ENCODE results near the gene TPM3. TPM values are rescaled to one million over a fixed set of nuclear protein-coding genes. Genes with fewer than 3 reads are reported as not detected.

The TPM3 gene
- polyA plus RNA-seq, 1 donor from 2014 or later = 356 TPM

DNA sequence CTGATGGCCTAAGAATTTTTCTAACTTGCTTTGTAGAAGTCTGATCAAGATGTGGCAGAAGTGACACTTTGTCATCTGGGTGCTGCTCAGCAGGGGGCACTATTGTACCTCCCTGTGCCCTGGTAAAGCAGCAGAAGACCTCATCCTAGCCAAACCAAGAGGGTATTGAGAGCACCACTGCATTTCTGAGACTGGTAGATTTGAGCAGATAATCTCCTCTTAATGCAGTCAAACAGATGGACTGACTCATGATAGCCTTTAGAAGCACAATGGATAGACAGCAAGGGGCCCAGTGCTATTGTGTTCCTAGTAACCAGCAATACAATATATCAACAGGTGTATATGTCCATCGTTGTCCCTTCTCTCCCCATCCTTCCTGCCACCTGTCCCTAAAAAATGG lies 5.7 kb downstream of the TPM3 start:
- H3K4me2 ChIP-seq (ENCODE audit: low read length) = no peak overlapping the region

GRCh38 chr1:154183046-154183915 lies 8.6 kb downstream of the TPM3 start:
- no peaks in the 10 kb centered on the region for H3K27me3 ChIP-seq (ENCODE audit: insufficient read depth, low read depth, low read length)
- H3K4me3 ChIP-seq (ENCODE audit: low read length) = peak overlapping the region; percentile 98
- H3K9ac ChIP-seq (ENCODE audit: low read length) = peak overlapping the region; percentile 90
- peak overlapping the region; percentile 86 for H3K4me2 ChIP-seq (ENCODE audit: low read length)
- peak overlapping the region; percentile 93 for H2AFZ ChIP-seq (ENCODE audit: low read depth, low read length)
- H3K36me3 ChIP-seq (ENCODE audit: insufficient read depth, low read length) = no peaks in the 10 kb centered on the region
- peaks cover 44% of the 10 kb centered on the region for H3K79me2 ChIP-seq (replicated peaks; ENCODE audit: insufficient read depth, low read length)
- peak overlapping the region; percentile 90 for H3K27ac ChIP-seq (ENCODE audit: low read length)
- H3K9me2 ChIP-seq (ENCODE audit: insufficient read depth, low read length) = no peaks in the 10 kb centered on the region
- no peaks in the 10 kb centered on the region for H4K20me1 ChIP-seq (ENCODE audit: insufficient read depth)
- no peaks in the 10 kb centered on the region for H3F3A ChIP-seq (ENCODE audit: insufficient read depth, low read length, poor library complexity, severe bottlenecking)
- no peaks in the 10 kb centered on the region for H3K9me3 ChIP-seq (ENCODE audit: low read length)
- TF ChIP-seq SMC3 (conservative IDR thresholded peaks at IDR 0.05; ENCODE audit: poor library complexity) (peak; percentile 42), POLR2AphosphoS5 (IDR thresholded peaks at IDR 0.05) (peak; percentile 97), EP300 (conservative IDR thresholded peaks at IDR 0.05; ENCODE audit: poor library complexity, severe bottlenecking) (peak; percentile 48), TAF1 (IDR thresholded peaks at IDR 0.05; ENCODE audit: low read depth) (peak; percentile 96), RAD21 (conservative IDR thresholded peaks at IDR 0.05) (peak; percentile 37), EZH2 (IDR thresholded peaks at IDR 0.05; ENCODE audit: borderline replicate concordance, insufficient read depth, low read length, poor library complexity, severe bottlenecking) (no peak)
- TF ChIP-seq, protein P1, sequence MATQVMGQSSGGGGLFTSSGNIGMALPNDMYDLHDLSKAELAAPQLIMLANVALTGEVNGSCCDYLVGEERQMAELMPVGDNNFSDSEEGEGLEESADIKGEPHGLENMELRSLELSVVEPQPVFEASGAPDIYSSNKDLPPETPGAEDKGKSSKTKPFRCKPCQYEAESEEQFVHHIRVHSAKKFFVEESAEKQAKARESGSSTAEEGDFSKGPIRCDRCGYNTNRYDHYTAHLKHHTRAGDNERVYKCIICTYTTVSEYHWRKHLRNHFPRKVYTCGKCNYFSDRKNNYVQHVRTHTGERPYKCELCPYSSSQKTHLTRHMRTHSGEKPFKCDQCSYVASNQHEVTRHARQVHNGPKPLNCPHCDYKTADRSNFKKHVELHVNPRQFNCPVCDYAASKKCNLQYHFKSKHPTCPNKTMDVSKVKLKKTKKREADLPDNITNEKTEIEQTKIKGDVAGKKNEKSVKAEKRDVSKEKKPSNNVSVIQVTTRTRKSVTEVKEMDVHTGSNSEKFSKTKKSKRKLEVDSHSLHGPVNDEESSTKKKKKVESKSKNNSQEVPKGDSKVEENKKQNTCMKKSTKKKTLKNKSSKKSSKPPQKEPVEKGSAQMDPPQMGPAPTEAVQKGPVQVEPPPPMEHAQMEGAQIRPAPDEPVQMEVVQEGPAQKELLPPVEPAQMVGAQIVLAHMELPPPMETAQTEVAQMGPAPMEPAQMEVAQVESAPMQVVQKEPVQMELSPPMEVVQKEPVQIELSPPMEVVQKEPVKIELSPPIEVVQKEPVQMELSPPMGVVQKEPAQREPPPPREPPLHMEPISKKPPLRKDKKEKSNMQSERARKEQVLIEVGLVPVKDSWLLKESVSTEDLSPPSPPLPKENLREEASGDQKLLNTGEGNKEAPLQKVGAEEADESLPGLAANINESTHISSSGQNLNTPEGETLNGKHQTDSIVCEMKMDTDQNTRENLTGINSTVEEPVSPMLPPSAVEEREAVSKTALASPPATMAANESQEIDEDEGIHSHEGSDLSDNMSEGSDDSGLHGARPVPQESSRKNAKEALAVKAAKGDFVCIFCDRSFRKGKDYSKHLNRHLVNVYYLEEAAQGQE (IDR thresholded peaks at IDR 0.05; ENCODE audit: borderline replicate concordance) = peak; percentile 87

More for the DNA sequence above, 5.7 kb downstream of the TPM3 start:
- Histone ChIP-seq H3K79me2 (replicated peaks; ENCODE audit: insufficient read depth, low read length) (peaks cover 15% of the 10 kb centered on the region), H3K27me3 (ENCODE audit: insufficient read depth, low read depth, low read length) (no peaks in the 10 kb centered on the region), H3F3A (ENCODE audit: insufficient read depth, low read length, poor library complexity, severe bottlenecking) (no peaks in the 10 kb centered on the region), H2AFZ (ENCODE audit: low read depth, low read length) (no peak overlapping the region), H3K4me3 (ENCODE audit: low read length) (no peak overlapping the region), H3K9me2 (ENCODE audit: insufficient read depth, low read length) (no peaks in the 10 kb centered on the region), H3K9ac (ENCODE audit: low read length) (no peak overlapping the region), H3K27ac (ENCODE audit: low read length) (no peak overlapping the region), H3K36me3 (ENCODE audit: insufficient read depth, low read length) (no peaks in the 10 kb centered on the region), H4K20me1 (ENCODE audit: insufficient read depth) (no peaks in the 10 kb centered on the region), H3K9me3 (ENCODE audit: low read length) (no peaks in the 10 kb centered on the region)
- TF ChIP-seq CTCF (IDR thresholded peaks at IDR 0.05; ENCODE audit: poor library complexity, severe bottlenecking) = peak; percentile 38
- TF ChIP-seq SMC3 (conservative IDR thresholded peaks at IDR 0.05; ENCODE audit: poor library complexity) = no peak
- peak; percentile 18 for TF ChIP-seq RAD21 (conservative IDR thresholded peaks at IDR 0.05)
- TF ChIP-seq EZH2 (IDR thresholded peaks at IDR 0.05; ENCODE audit: borderline replicate concordance, insufficient read depth, low read length, poor library complexity, severe bottlenecking) = no peak
- no peak for TF ChIP-seq MXI1 (conservative IDR thresholded peaks at IDR 0.05; ENCODE audit: poor library complexity, severe bottlenecking)
- TF ChIP-seq EP300 (conservative IDR thresholded peaks at IDR 0.05; ENCODE audit: poor library complexity, severe bottlenecking) = no peak
- TF ChIP-seq, protein P1 (IDR thresholded peaks at IDR 0.05; ENCODE audit: borderline replicate concordance) = no peak
- no peak for TF ChIP-seq TAF1 (IDR thresholded peaks at IDR 0.05; ENCODE audit: low read depth)
